ENCODE data around the gene MACC1. TPM values are rescaled to one million over a fixed set of nuclear protein-coding genes. Genes with fewer than 3 reads are reported as not detected.

MACC1 gene
- total and polyA plus RNA-seq, 2 of the 13 experiments (the other 11 are each of a cell fraction or from before 2014, with no cell fraction given): 0.04 TPM; not detected in 1

DNA sequence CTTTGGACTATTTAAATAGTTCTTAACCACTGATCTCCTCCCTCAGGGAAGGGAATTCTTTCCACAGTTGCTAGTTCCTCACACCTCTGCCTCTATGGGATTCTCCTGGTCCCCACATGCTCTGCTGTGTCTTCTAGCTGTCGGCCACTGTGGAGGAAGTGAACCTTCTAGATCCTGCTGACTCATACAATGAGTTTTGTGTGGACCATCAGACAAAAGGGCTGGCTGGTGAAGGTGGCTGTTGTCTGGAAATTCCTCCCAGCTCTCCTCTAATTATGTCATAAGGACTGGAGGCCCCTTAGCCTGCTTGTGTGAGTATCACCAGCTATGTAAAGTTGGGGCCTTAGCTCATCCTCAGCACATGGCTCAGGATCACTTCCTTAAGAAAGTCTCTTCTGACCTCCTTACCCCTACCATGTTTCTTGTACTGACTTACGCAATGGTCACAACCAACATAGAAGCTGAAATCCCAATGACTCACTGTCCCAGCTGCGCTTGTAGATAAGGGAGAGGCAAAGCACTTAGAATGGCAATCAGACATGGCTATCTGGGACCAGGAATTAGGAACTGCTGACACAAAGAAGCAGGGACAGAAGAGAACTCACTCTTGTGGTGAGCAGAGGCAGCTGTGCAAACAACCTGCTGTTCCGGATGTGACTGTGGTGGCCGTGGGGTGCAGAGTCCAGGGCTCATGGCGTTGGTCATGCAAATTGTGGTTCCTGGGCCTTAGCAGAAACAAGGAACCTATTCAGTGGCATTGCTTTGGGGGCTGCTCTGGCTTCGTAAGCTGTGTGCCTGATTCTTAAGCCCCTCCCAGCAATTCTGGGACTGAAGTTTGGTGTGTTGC is 2.5 kb upstream of the MACC1 start (continued):
- TF ChIP-seq ZNF451 (CRISPR knock-in tag; IDR thresholded peaks at IDR 0.05) (no peak), PHF21A (CRISPR knock-in tag; IDR thresholded peaks at IDR 0.05) (peak; percentile 96), SMC3 (IDR thresholded peaks at IDR 0.05; ENCODE audit: low read length) (peak; percentile 27), SRY (CRISPR knock-in tag; IDR thresholded peaks at IDR 0.05) (no peak), ATF1 (CRISPR knock-in tag; IDR thresholded peaks at IDR 0.05) (peak; percentile 60), ZFP41 (CRISPR knock-in tag; IDR thresholded peaks at IDR 0.05; ENCODE audit: borderline replicate concordance) (no peak), ZNF569 (CRISPR knock-in tag; IDR thresholded peaks at IDR 0.05; ENCODE audit: borderline replicate concordance) (no peak), NFIB (CRISPR knock-in tag; IDR thresholded peaks at IDR 0.05; ENCODE audit: borderline replicate concordance) (no peak), BRD4 (CRISPR knock-in tag; IDR thresholded peaks at IDR 0.05) (no peak; the same call in 1 of the 2 replicates), ZBTB21 (CRISPR knock-in tag; IDR thresholded peaks at IDR 0.05) (no peak), MYC (CRISPR knock-in tag; IDR thresholded peaks at IDR 0.05; ENCODE audit: borderline replicate concordance) (peak; percentile 74; the same call in 1 of the 2 replicates), ZNF878 (CRISPR knock-in tag; IDR thresholded peaks at IDR 0.05) (no peak), MXD4 (CRISPR knock-in tag; IDR thresholded peaks at IDR 0.05) (peak; percentile 55; the same call in 1 of the 2 replicates), ESRRA (CRISPR knock-in tag; IDR thresholded peaks at IDR 0.05; ENCODE audit: low read depth) (no peak; the same call in 1 of the 2 replicates), CREM (IDR thresholded peaks at IDR 0.05) (peak; percentile 74), CREM (CRISPR knock-in tag; IDR thresholded peaks at IDR 0.05) (no peak), ATRX (CRISPR knock-in tag; IDR thresholded peaks at IDR 0.05; ENCODE audit: borderline replicate concordance) (no peak), KLF16 (CRISPR knock-in tag; IDR thresholded peaks at IDR 0.05) (no peak), ZNF790 (CRISPR knock-in tag; IDR thresholded peaks at IDR 0.05; ENCODE audit: borderline replicate concordance) (no peak), ZNF17 (CRISPR knock-in tag; IDR thresholded peaks at IDR 0.05) (no peak)
- TF ChIP-seq, protein P1, sequence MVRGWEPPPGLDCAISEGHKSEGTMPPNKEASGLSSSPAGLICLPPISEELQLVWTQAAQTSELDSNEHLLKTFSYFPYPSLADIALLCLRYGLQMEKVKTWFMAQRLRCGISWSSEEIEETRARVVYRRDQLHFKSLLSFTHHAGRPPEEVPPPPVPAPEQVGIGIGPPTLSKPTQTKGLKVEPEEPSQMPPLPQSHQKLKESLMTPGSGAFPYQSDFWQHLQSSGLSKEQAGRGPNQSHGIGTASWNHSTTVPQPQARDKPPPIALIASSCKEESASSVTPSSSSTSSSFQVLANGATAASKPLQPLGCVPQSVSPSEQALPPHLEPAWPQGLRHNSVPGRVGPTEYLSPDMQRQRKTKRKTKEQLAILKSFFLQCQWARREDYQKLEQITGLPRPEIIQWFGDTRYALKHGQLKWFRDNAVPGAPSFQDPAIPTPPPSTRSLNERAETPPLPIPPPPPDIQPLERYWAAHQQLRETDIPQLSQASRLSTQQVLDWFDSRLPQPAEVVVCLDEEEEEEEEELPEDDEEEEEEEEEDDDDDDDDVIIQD (CRISPR knock-in tag; IDR thresholded peaks at IDR 0.05; ENCODE audit: low read depth): peak; percentile 91; the same call in 1 of the 2 replicates
- TF ChIP-seq, protein P2, sequence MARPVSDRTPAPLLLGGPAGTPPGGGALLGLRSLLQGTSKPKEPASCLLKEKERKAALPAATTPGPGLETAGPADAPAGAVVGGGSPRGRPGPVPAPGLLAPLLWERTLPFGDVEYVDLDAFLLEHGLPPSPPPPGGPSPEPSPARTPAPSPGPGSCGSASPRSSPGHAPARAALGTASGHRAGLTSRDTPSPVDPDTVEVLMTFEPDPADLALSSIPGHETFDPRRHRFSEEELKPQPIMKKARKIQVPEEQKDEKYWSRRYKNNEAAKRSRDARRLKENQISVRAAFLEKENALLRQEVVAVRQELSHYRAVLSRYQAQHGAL (CRISPR knock-in tag; IDR thresholded peaks at IDR 0.05; ENCODE audit: not compliant biosample characterization): no peak
- TF ChIP-seq, protein P3, sequence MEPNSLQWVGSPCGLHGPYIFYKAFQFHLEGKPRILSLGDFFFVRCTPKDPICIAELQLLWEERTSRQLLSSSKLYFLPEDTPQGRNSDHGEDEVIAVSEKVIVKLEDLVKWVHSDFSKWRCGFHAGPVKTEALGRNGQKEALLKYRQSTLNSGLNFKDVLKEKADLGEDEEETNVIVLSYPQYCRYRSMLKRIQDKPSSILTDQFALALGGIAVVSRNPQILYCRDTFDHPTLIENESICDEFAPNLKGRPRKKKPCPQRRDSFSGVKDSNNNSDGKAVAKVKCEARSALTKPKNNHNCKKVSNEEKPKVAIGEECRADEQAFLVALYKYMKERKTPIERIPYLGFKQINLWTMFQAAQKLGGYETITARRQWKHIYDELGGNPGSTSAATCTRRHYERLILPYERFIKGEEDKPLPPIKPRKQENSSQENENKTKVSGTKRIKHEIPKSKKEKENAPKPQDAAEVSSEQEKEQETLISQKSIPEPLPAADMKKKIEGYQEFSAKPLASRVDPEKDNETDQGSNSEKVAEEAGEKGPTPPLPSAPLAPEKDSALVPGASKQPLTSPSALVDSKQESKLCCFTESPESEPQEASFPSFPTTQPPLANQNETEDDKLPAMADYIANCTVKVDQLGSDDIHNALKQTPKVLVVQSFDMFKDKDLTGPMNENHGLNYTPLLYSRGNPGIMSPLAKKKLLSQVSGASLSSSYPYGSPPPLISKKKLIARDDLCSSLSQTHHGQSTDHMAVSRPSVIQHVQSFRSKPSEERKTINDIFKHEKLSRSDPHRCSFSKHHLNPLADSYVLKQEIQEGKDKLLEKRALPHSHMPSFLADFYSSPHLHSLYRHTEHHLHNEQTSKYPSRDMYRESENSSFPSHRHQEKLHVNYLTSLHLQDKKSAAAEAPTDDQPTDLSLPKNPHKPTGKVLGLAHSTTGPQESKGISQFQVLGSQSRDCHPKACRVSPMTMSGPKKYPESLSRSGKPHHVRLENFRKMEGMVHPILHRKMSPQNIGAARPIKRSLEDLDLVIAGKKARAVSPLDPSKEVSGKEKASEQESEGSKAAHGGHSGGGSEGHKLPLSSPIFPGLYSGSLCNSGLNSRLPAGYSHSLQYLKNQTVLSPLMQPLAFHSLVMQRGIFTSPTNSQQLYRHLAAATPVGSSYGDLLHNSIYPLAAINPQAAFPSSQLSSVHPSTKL (CRISPR knock-in tag; IDR thresholded peaks at IDR 0.05): peak; percentile 98
- TF ChIP-seq, protein P4, sequence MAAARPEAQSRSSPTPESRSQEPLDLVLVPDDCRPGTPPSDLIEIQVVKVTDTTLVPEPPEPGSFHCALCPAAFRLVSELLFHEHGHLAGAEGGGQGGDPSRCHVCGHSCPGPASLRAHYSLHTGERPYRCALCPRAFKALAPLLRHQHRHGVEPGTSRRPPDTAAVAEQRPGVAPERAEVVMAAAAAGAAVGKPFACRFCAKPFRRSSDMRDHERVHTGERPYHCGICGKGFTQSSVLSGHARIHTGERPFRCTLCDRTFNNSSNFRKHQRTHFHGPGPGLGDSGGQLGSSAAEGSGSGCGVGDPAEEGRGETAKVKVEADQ (CRISPR knock-in tag; IDR thresholded peaks at IDR 0.05; ENCODE audit: borderline replicate concordance): peak; percentile 70
